HepG2 (cell line): ENCODE measurements around the gene BBS9. TPM values are rescaled to one million over a fixed set of nuclear protein-coding genes. Genes with fewer than 3 reads are reported as not detected.

Source experiments
- ATAC-seq: fragments of 200-7000 bp; cut with Tn5 transposase; 3 replicates; pipeline ENCODE4 v1.9.1; 2020; ENCODE audit warnings: mild to moderate bottlenecking, moderate library complexity
- BruUV-seq: library from RNA; stranded (reverse); fragments of 400-500 nt; replicated peaks from 2 replicates; lab custom pipeline; 2021; lab: Mats Ljungman, UMichigan
- CTCF ChIA-PET: fragments of 300-600 bp; formaldehyde crosslinking; extraction: SDS; loops from one replicate; lab custom pipeline; 2021; ENCODE audit warnings: low total read pairs, inconsistent platforms, low intra/inter-chr PET ratio; lab: Yijun Ruan, JAX
- POLR2A ChIA-PET: fragments of 350-600 bp; sonication (Branson Sonifier 250); formaldehyde crosslinking; loops from one replicate; lab custom pipeline; 2020; ENCODE audit warnings: antibody characterized with exemption, inconsistent platforms; lab: Yijun Ruan, JAX
- DNase-seq: peaks from one replicate; pipeline ENCODE4 v3.0.0-alpha.2; 2015; ENCODE audit warnings: low spot score
- FAIRE-seq: peaks from 3 replicates; lab custom pipeline; 2011; peaks lifted over from hg19 to GRCh38; lab: Jason Lieb, UNC
- H2AFZ ChIP-seq: one replicate; pipeline ENCODE4 v1.6.1; 2011; ENCODE audit warnings: low read length, inconsistent platforms
- H3K27ac ChIP-seq: fragments of 300-600 bp; 3 replicates; pipeline ENCODE4 v1.8.0; 2011; ENCODE audit warnings: mixed run types, mild to moderate bottlenecking, mixed read lengths, low read length, inconsistent platforms; ENCODE audit not compliant: insufficient read depth; ENCODE audit errors: extremely low read length
- H3K27me3 ChIP-seq, 2 experiments: fragments of 200-600 bp in 1 of 2; 2 replicates in 1 of 2; 3 replicates in 1 of 2; pipeline versions ENCODE4 v1.6.0 to v1.8.0; 2011; ENCODE audit warnings: low read length in 2 of 2, mild to moderate bottlenecking in 2 of 2, moderate library complexity in 2 of 2, inconsistent platforms in 1 of 2; ENCODE audit not compliant: insufficient read depth in 2 of 2, control insufficient read depth in 1 of 2
- H3K36me3 ChIP-seq, 2 experiments: fragments of 200-600 bp in 1 of 2; replicated peaks in 1 of 2; 2 replicates in 1 of 2; 3 replicates in 1 of 2; pipeline versions ENCODE4 v1.5.1 to v1.8.0; 2011; ENCODE audit warnings: low read length in 2 of 2, inconsistent platforms in 1 of 2; ENCODE audit not compliant: insufficient read depth in 2 of 2, control insufficient read depth in 1 of 2
- H3K4me1 ChIP-seq: 2 replicates; pipeline ENCODE4 v1.5.1; 2012; ENCODE audit warnings: low read length, inconsistent platforms; ENCODE audit not compliant: insufficient read depth
- H3K4me2 ChIP-seq: 2 replicates; pipeline ENCODE4 v1.6.0; 2011; ENCODE audit warnings: low read depth, low read length, inconsistent platforms
- H3K4me3 ChIP-seq, 3 experiments: fragments of 200-600 bp in 1 of 3; sonication (generic), shearing (Covaris generic) in 1 of 3; replicated peaks in 1 of 3; 2 replicates each; pipeline ENCODE4 v1.5.1; 2011 to 2016; ENCODE audit warnings: low read length in 3 of 3, inconsistent platforms in 2 of 3, low read depth in 2 of 3, mild to moderate bottlenecking in 2 of 3, control low read depth in 1 of 3, mixed read lengths in 1 of 3; ENCODE audit not compliant: insufficient read depth in 1 of 3
- H3K79me2 ChIP-seq: one replicate; pipeline ENCODE4 v1.6.1; 2011; ENCODE audit warnings: low read length, inconsistent platforms; ENCODE audit not compliant: insufficient read depth
- H3K9ac ChIP-seq: 2 replicates; pipeline ENCODE4 v1.6.0; 2011; ENCODE audit warnings: mild to moderate bottlenecking, low read depth, low read length, inconsistent platforms; ENCODE audit not compliant: insufficient read depth
- H3K9me3 ChIP-seq: 2 replicates; pipeline ENCODE4 v1.5.1; 2012; ENCODE audit warnings: mild to moderate bottlenecking, low read length
- H4K20me1 ChIP-seq: 2 replicates; pipeline ENCODE4 v1.6.0; 2011; ENCODE audit warnings: inconsistent platforms, mild to moderate bottlenecking, low read length, moderate library complexity; ENCODE audit not compliant: insufficient read depth
- DNMT1 ChIP-seq: sonication (generic); formaldehyde crosslinking; IDR thresholded peaks from 2 replicates; pipeline ENCODE4 v1.5.1; 2020; ENCODE audit warnings: mild to moderate bottlenecking, missing genetic modification reagents
- JUN ChIP-seq: sonication (generic); formaldehyde crosslinking; IDR thresholded peaks from 2 replicates; pipeline ENCODE4 v1.4.0; 2020; ENCODE audit warnings: mild to moderate bottlenecking, missing genetic modification reagents
- MBD4 ChIP-seq: IDR thresholded peaks from 2 replicates; pipeline ENCODE4 v1.6.1; 2012; ENCODE audit warnings: low read length, inconsistent platforms, borderline replicate concordance
- RNF2 ChIP-seq: fragments of 450-650 bp; conservative IDR thresholded peaks from 2 replicates; pipeline ENCODE4 v1.6.1; 2016; ENCODE audit warnings: low read depth
- ZMYM2 ChIP-seq: sonication (generic); formaldehyde crosslinking; IDR thresholded peaks from 2 replicates; pipeline ENCODE4 v1.8.0; 2022; ENCODE audit warnings: mild to moderate bottlenecking, missing genetic modification reagents
- ZNF296 ChIP-seq: sonication (generic); formaldehyde crosslinking; conservative IDR thresholded peaks from 2 replicates; pipeline ENCODE4 v1.5.0; 2020; ENCODE audit warnings: mild to moderate bottlenecking, missing genetic modification reagents
- ZNF616 ChIP-seq: sonication (generic); formaldehyde crosslinking; IDR thresholded peaks from 2 replicates; pipeline ENCODE4 v1.5.0; 2020; ENCODE audit warnings: low read depth, mild to moderate bottlenecking, missing genetic modification reagents
- ZNF770 ChIP-seq: sonication (generic); formaldehyde crosslinking; IDR thresholded peaks from 2 replicates; pipeline ENCODE4 v1.5.0; 2020; ENCODE audit warnings: mild to moderate bottlenecking, missing genetic modification reagents
- WGBS: methylation state at CpG from one replicate; pipeline ENCODE4 v1.1.6; 2017; ENCODE audit warnings: low lambda C conversion rate; 5-methylcytosine and 5-hydroxymethylcytosine counted together
- in situ Hi-C: cut with HindIII; loops from 2 replicates; pipeline ENCODE4 v1.10.0; 2017; ENCODE audit warnings: low pct_unique_long_range_greater_than_20kb; ENCODE audit not compliant: extremely low pct_ligation_motif_present
- intact Hi-C: fragments of 100-400 bp; cut with micrococcal nuclease; formaldehyde crosslinking; loops from one replicate; pipeline ENCODE4 v1.10.0; 2022; ENCODE audit not compliant: unreplicated experiment
- polyA plus RNA-seq, 8 experiments: library from polyadenylated mRNA; depleted of rRNA in 3 of 8; stranded (reverse) in 7 of 8; unstranded in 1 of 8; fragments of >200 nt; fragmentation: Illumina TruSeq in 4 of 8; extraction: Trizol in 4 of 8; gene quantifications; 2 replicates each; pipeline versions ENCODE4 v1.2.1 to v1.2.3, GENCODE V29; 2011 to 2016; ENCODE audit warnings: low read depth in 4 of 8, missing spikeins in 1 of 8, mixed read lengths in 1 of 8; ENCODE audit not compliant: insufficient read depth in 1 of 8
- total RNA-seq, 5 experiments: library from RNA; depleted of rRNA; stranded (reverse); fragments of >200 nt; fragmentation: Illumina TruSeq; extraction: Trizol; gene quantifications; 2 replicates each; pipeline ENCODE4 v1.2.3, GENCODE V29; 2016; ENCODE audit warnings: low read depth in 1 of 5
- TF ChIP-seq, protein P1 (sequence below): sonication (generic); formaldehyde crosslinking; IDR thresholded peaks from 2 replicates; pipeline ENCODE4 v1.5.1; 2020; ENCODE audit warnings: missing genetic modification reagents, mild to moderate bottlenecking, borderline replicate concordance
- TF ChIP-seq, protein P2 (sequence below): sonication (generic); formaldehyde crosslinking; IDR thresholded peaks from 2 replicates; pipeline ENCODE4 v1.4.0; 2020; ENCODE audit warnings: missing genetic modification reagents, borderline replicate concordance

Gene BBS9
- total and polyA plus RNA-seq, 2 of the 13 experiments (the other 11 are each of a cell fraction or from before 2014, with no cell fraction given), result 5.1 to 7.8 TPM

DNA sequence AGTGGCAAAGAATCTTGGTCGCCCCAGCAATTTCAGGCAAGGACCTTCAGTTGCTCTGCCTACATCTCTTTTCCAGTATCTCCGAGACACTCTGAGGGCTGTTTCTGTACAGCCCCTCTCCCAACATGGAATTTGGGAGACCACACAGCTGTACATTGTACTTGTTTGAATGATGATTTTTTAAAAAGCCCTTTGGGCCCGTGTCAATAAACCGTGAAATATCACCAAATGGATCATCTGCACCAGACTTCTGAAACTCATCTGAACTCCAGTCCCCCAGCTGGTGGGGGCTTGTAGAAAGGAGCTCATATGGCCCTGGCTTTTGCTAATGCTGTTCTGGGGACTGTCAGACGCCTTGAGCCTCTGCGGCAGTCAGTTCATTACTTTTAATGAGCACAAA lies 374.9 kb downstream of the BBS9 start (continued):
- TF ChIP-seq, protein P1, sequence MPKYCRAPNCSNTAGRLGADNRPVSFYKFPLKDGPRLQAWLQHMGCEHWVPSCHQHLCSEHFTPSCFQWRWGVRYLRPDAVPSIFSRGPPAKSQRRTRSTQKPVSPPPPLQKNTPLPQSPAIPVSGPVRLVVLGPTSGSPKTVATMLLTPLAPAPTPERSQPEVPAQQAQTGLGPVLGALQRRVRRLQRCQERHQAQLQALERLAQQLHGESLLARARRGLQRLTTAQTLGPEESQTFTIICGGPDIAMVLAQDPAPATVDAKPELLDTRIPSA (CRISPR knock-in tag), result no peak
- no peak for TF ChIP-seq ZNF770

DNA sequence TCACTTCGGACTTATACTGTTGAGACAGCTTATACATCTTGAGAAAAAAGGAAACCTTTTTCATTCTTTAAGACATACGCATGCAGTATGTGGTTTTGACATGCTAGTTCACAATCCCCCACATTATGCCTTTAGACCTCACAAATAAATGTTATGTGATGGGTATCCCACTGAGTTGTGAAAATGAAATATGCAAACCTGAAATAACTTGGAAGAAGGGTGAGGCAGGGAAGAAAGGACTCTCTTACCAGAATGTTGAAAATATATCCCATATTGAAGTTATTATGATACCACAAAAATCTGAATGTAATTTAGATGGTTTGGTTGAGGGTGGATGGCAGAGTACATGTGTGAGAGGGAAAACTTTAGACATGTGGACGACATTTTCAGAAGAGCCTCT lies 379.8 kb downstream of the BBS9 start:
- POLR2A ChIA-PET, result no interaction called here
- 60% methylated on average over 3 of the region's 3 CpGs for WGBS
- Histone ChIP-seq H3K4me2 (no peak overlapping the region), H2AFZ (no peak overlapping the region), H3K4me1 (no peaks in the 10 kb centered on the region), H3K27me3 (no peaks in the 10 kb centered on the region), H3K4me3 (no peak overlapping the region), H4K20me1 (no peaks in the 10 kb centered on the region), H3K36me3 (no peaks in the 10 kb centered on the region), H3K9ac (no peak overlapping the region), H3K9me3 (no peaks in the 10 kb centered on the region), H3K79me2 (no peaks in the 10 kb centered on the region), H3K27ac (no peak overlapping the region)
- BruUV-seq, result no TSS peak
- TF ChIP-seq DNMT1 (CRISPR knock-in tag) (no peak), RNF2 (no peak), JUN (CRISPR knock-in tag) (no peak), ZNF296 (CRISPR knock-in tag) (no peak), ZMYM2 (no peak), MBD4 (no peak), ZNF616 (CRISPR knock-in tag) (no peak)
- TF ChIP-seq, protein P2, sequence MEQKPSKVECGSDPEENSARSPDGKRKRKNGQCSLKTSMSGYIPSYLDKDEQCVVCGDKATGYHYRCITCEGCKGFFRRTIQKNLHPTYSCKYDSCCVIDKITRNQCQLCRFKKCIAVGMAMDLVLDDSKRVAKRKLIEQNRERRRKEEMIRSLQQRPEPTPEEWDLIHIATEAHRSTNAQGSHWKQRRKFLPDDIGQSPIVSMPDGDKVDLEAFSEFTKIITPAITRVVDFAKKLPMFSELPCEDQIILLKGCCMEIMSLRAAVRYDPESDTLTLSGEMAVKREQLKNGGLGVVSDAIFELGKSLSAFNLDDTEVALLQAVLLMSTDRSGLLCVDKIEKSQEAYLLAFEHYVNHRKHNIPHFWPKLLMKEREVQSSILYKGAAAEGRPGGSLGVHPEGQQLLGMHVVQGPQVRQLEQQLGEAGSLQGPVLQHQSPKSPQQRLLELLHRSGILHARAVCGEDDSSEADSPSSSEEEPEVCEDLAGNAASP, result no peak
- CTCF ChIA-PET, result no interaction called here
- ATAC-seq (no peak), DNase-seq (no peak), FAIRE-seq (no peak)
- intact Hi-C loops, result no loop called here
- in situ Hi-C loops, result no loop called here
